Ovary (tissue), 3 donors: ENCODE measurements around the gene PPP2R5C.

Experiments
- CTCF ChIP-seq, 3 donors: fragments of 450-650 bp in 2 of 3; fragments of 200-600 bp in 1 of 3; IDR thresholded peaks; one replicate each; pipeline versions ENCODE4 v1.5.1 to v1.8.0; 2016 to 2022; ENCODE audit warnings: antibody characterized with exemption in 3 of 3, mild to moderate bottlenecking in 1 of 3
- POLR2A ChIP-seq: fragments of 450-650 bp; IDR thresholded peaks from one replicate; pipeline ENCODE4 v1.6.1; 2017; ENCODE audit warnings: antibody characterized with exemption, mild to moderate bottlenecking, moderate library complexity
- donor health status: DM: no; HTN: no; CAD: no.

GRCh38 chr14:101755591-101756324 is 5.8 kb upstream of the PPP2R5C start:
- TF ChIP-seq CTCF (IDR thresholded peaks at IDR 0.05) (no peak), POLR2A (no peak)
